HG03196 (cell line): ENCODE measurements around the gene NRXN3.
"Not testable (repeated sequence)": the region's sequence is repeated elsewhere in the genome, so short reads cannot be mapped to it uniquely, and the experiment has no call there.

Experiments
- ATAC-seq: cut with Tn5 transposase; IDR thresholded peaks from one replicate; pipeline ENCODE4 v1.9.1; 2021; ENCODE audit not compliant: unreplicated experiment

The NRXN3 gene

GRCh38 chr14:79101388-79101787 is 931.2 kb downstream of the NRXN3 start:
- ATAC-seq, result no peak

- no peak for ATAC-seq
Observed at GRCh38 chr14:79103764-79104163, 933.6 kb downstream of the NRXN3 start.

GRCh38 chr14:79110564-79110963 is 940.4 kb downstream of the NRXN3 start:
- not testable (repeated sequence) for ATAC-seq

DNA sequence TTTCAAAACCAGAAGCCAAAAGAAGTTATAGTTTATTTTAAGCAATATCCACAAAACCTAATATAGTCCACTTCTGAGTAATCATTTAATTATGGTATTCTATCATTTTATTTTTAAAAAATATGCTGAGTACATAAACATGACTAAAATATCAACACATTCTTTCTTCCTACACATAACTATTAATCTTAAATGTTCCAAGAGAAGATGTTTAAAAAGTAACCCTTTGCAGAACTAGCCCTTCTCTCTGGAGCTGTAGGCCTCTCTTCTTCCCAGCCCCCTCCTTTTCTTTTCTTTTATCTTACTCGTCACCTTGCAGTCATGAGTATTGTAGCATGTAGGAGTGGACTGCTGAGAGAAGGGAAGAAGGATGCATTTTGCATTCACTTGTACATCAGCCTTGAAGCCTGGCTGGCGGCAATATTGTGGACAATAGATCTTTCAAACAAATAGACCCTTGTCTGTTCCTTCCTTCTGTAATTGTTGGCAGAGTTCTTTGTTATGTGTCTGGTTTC is 941.9 kb downstream of the NRXN3 start:
- no peak for ATAC-seq

GRCh38 chr14:79117561-79117960 is 947.4 kb downstream of the NRXN3 start:
- no peak for ATAC-seq

DNA sequence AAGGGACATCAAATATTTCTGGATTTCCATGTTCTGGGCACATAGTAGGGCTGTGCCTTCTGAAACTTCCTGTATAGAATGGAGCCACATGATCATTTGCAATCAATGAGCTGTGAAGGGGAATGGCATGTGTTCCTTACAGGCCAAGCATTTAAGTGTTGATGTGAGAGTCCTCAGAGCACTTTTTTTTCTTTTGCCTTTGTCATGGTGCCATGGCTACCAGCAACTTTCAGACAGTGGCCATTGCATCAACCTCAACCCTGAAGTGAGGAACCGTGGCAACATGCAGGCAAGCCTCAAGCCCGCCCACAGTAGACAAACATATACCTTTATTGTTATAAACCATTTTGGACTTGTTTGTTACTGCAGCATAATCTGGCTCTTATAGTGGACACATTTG is 948.1 kb downstream of the NRXN3 start:
- no peak for ATAC-seq

DNA sequence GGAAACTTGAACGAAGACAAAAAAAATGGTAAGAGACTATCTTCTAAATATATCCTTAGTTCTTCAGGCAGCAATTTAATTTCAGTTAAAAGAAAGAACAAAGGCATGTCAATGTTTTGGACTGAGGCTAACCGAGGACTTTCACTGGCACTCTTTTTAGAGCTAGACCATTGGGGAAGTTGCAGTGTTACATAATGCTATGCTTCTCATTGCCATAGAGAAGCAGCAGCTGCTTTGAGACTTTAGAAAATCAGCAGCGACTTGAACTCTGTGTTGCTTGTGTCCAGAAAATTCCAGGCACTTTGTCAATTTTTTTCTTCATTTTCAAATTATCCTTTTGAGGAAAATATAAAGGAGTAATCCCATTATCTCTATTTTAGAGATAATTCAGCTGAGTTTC is 964.2 kb downstream of the NRXN3 start:
- no peak for ATAC-seq

DNA sequence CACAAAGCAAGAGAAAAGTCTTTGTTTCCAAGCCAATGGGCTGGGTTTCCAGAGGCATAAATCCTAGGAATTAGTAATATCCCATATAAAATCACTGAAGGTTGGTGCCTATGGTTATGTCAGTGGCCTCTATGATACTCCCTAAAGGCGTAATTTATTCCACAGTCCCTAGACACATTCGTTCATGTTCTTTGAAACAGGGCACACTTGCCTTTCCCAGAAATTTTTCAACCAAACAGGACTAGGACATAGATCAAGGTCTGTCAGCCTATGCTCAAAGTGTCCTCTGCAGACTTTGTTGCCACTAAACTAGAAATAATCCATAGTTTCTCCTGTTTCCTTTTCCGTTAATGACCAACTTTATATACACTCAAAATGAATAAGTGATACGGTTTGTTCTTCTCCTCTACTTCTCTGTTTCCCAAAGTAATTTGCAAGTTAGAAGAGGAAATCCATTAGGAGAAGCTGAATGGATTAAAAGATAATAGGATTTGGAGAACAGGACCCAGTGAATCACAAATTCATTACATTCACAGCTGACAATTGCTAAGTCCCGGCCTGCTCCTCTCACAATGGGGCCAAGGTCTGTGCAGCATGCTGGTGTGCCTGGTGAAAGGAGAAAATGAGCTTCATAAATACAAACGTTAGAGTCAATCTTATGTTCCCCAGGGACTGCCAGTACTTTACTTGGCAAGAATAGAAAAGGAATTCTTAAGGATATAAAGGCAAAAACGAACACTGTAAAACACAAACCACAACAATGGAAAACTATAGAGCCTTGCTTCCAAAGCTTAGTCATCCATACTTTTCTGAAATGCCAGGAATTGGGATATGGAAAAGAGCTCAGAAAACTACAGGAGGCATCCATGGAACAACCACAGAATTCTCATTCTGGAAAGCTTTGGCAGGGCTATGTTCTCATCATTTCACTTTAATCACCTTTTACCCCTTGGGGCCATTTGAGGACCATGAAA is 966.2 kb downstream of the NRXN3 start:
- ATAC-seq, result no peak

DNA sequence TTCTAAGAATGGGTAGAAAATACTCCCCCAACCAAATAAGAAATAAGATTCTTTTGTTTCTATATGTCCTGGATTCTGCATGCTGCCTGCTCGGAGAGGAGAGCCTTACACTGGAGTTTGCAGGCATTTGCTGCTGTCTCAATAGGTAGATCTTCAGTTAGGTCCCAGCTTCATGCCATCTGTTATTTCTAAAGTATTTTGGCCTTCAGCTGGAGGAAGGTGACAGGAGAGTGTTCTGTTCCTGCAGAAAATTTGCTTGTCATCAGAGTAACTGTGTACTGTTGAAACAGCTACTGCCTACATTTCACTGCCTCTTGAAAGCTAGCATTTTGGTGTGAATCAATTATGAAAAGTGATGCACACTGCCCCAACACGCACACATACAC is 966.9 kb downstream of the NRXN3 start:
- ATAC-seq, result no peak

DNA sequence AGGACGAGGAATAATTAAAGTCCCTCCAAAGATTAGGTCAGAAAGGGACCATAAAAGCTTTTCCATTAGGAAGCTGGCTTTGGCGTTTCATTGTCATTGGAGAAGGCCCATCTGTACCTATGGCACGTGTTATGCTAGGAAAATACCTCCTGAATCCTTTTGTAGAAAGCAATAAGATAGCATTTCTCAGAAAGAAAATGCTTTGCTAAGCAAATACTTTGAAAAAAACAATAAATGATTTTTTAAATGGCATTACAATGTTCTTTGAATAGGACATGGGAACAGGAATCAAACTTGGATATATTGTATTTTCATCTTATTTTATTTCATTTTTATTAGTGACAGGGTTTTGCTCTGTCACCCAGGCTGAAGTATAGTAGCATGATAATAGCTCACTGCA is 967.7 kb downstream of the NRXN3 start:
- no peak for ATAC-seq

GRCh38 chr14:79144896-79145295 is 974.7 kb downstream of the NRXN3 start:
- ATAC-seq, result no peak

DNA sequence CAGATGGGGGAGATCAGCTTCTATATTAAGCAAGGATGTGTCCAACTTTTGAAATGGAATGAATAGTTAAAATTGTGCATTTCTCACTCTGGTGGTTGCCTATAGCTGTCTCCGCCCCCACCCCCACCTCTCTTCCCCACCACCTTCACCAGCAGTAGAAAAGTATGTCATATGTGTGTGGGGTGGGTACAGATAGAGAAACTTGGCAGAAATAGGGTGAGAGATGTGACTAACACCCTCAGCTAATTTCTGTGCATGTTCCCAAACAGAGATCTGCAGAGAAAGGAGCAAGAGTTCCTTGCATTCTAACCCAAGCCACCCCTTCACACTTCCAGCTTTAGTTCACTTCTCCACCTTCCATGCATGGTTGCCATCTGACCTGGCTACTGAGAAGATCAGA is 980.1 kb downstream of the NRXN3 start:
- no peak for ATAC-seq

GRCh38 chr14:79157369-79157768 is 987.2 kb downstream of the NRXN3 start:
- no peak for ATAC-seq

- no peak for ATAC-seq
Observed at GRCh38 chr14:79161571-79161970, 991.4 kb downstream of the NRXN3 start.

DNA sequence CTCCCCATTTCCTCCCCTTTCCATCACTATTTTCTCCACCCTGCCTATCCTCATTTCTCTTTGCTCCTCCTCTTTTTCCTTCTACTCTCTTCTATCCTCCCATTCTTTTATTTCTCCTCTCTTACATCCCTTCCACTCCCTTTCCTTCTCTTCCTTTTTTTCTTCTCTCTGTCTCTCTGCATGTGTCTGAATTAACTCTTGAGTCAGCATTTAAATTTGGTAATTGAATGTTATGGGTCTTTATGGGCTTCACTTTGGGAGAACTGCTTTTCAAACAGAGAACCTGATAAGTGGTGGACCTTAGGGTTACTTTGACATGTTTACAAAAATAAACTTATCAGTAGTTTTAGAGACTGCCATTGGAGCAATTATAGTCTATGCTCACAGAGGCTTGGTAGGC is 992.7 kb downstream of the NRXN3 start:
- no peak for ATAC-seq

DNA sequence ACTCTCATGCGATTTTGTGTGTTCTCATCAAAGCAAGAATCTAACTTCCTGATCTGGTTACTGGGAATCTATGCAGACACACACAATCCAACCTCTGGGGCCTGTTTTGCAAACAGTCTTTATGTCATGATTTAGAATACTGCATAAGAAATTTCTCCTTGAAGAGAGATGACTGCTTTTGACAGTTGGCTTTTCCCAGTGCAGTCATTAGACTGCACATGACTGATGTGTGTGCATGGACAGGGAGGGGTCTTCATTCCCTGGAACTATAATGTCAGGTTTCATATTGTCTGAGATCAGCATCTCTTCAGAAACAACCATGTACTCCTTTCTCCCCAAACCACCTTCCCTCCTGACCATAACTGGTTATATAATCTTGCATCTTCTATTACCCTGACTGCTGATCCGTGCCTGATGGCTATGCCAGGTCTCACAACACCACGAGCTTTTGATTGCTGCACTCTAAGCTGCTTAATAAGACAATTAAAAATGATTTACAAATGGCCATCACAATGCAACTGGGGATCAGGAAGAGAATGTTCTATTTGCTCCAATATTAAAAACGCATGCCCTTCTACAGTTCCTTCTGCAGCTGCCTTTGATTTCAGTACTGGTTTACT is 995.4 kb downstream of the NRXN3 start:
- ATAC-seq, result no peak

- no peak for ATAC-seq
Observed at GRCh38 chr14:79166171-79166570, 996.0 kb downstream of the NRXN3 start.

GRCh38 chr14:79167957-79168356 is 997.8 kb downstream of the NRXN3 start:
- ATAC-seq, result no peak

DNA sequence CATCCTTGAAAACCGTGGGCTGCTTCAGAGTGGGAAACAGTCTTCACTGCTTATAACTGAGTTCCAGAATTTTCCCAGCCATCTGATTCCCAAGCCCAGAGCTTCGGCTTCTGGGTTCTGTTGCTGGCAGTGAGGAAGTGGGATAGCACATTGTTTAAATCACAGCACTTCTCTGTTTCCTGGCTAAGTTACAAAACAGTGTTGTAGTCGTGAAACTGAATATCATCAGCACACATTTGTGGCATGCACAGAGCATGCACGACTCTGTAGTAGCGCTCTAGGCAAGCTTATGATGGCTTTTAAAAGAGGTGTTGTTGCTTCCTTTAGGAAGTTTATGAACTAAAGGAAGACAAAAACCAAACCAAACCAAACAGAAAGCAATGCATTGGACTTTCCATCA is 1005.5 kb downstream of the NRXN3 start:
- no peak for ATAC-seq

DNA sequence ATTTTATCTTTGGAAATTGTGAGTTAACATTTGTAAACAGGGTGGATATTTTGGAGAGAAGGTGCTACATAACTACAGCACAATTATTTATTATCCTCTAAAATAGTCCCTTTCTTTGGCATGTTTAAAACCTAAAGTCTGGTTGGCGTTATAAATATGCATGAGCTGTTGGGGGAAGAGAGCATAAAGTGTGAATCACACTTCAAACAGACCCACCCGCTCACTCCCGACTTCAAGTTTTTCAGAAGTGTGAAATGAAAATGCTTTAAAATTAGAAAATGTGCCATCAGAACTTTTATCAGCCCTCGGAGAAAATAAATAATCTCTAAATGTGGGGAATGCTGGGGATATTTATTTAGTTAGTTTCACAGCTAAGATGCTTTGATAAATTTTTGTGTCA is 1006.9 kb downstream of the NRXN3 start:
- no peak for ATAC-seq

GRCh38 chr14:79178719-79179118 is 1008.5 kb downstream of the NRXN3 start:
- ATAC-seq, result no peak

GRCh38 chr14:79179985-79180384 is 1009.8 kb downstream of the NRXN3 start:
- ATAC-seq, result no peak
